Effector memory CD8-positive, alpha-beta T cell (primary cell): ENCODE measurements around the gene PHLDB1.
"Not testable (repeated sequence)": the region's sequence is repeated elsewhere in the genome, so short reads cannot be mapped to it uniquely, and the experiment has no call there.

Experiments used
- ATAC-seq: fragments of 150-1000 bp; cut with Tn5 transposase; replicated peaks from 2 replicates; pipeline ENCODE4 v1.10.0; 2021; ENCODE audit warnings: mild to moderate bottlenecking, moderate library complexity
- DNase-seq, 3 experiments: peaks; one replicate each; pipeline ENCODE4 v3.0.0; 2021
- H3K27ac Mint-ChIP-seq, 2 donors: one replicate each; pipeline ENCODE4 v1.8.0; 2022; ENCODE audit warnings: mild to moderate bottlenecking in 2 of 2, mixed read lengths in 2 of 2, moderate library complexity in 2 of 2
- H3K27me3 Mint-ChIP-seq, 2 donors: one replicate each; pipeline ENCODE4 v1.8.0; 2022; ENCODE audit warnings: mixed read lengths in 2 of 2
- H3K36me3 Mint-ChIP-seq: one replicate; pipeline ENCODE4 v1.8.0; 2022; ENCODE audit warnings: mild to moderate bottlenecking, moderate library complexity, mixed read lengths; ENCODE audit not compliant: insufficient read depth
- H3K4me1 Mint-ChIP-seq, 2 donors: one replicate each; pipeline ENCODE4 v1.8.0; 2022; ENCODE audit warnings: low read depth in 2 of 2, mixed read lengths in 2 of 2
- H3K4me3 Mint-ChIP-seq, 2 donors: one replicate each; pipeline ENCODE4 v1.8.0; 2022; ENCODE audit warnings: mild to moderate bottlenecking in 2 of 2, mixed read lengths in 2 of 2, moderate library complexity in 2 of 2
- H3K9me3 Mint-ChIP-seq, 2 donors: one replicate each; pipeline ENCODE4 v1.8.0; 2022; ENCODE audit warnings: mixed read lengths in 2 of 2

Gene PHLDB1

GRCh38 chr11:118609380-118610224 is 2.2 kb downstream of the PHLDB1 start:
- peaks cover 0 to 9% of the 10 kb centered on the region in 2 donors for H3K27me3 Mint-ChIP-seq
- H3K27ac Mint-ChIP-seq, result peak overlapping the region; percentile 84 to 88
- no peaks in the 10 kb centered on the region for H3K9me3 Mint-ChIP-seq
- H3K4me1 Mint-ChIP-seq, result peaks cover 22 to 31% of the 10 kb centered on the region in 2 donors
- peaks cover 20% of the 10 kb centered on the region for H3K36me3 Mint-ChIP-seq
- H3K4me3 Mint-ChIP-seq, result peak overlapping the region; percentile 72 to 89
- DNase-seq, result peak; percentile 13 to 33 (median 19)
- peak; percentile 6 for ATAC-seq

GRCh38 chr11:118610225-118610772 is 2.9 kb downstream of the PHLDB1 start:
- Mint-ChIP-seq H3K4me1 (peaks cover 22 to 31% of the 10 kb centered on the region in 2 donors), H3K36me3 (peaks cover 20% of the 10 kb centered on the region), H3K9me3 (no peaks in the 10 kb centered on the region), H3K27ac (peak overlapping the region; percentile 79 to 84), H3K27me3 (peaks cover 0 to 9% of the 10 kb centered on the region in 2 donors), H3K4me3 (peak overlapping the region; percentile 72 to 89)
- DNase-seq, result peak in 1 of 3 experiments; percentile 3
- no peak for ATAC-seq

- DNase-seq (peak; percentile 86 to 89 (median 87)), ATAC-seq (peak; percentile 54)
- Mint-ChIP-seq H3K27me3 (peaks cover 0 to 9% of the 10 kb centered on the region in 2 donors), H3K27ac (peak overlapping the region; percentile 35 to 84), H3K36me3 (peaks cover 20% of the 10 kb centered on the region), H3K9me3 (no peaks in the 10 kb centered on the region), H3K4me3 (peak overlapping the region; percentile 72 to 89), H3K4me1 (peaks cover 22 to 31% of the 10 kb centered on the region in 2 donors)
These were observed 3.5 kb downstream of the PHLDB1 start for GRCh38 chr11:118610773-118611432.

- Mint-ChIP-seq H3K27ac (peak overlapping the region in 1 of 2 donors; percentile 35), H3K36me3 (peaks cover 20% of the 10 kb centered on the region), H3K4me1 (peaks cover 22 to 30% of the 10 kb centered on the region in 2 donors), H3K4me3 (peak overlapping the region; percentile 72 to 73)
- not testable (repeated sequence) for H3K27me3 Mint-ChIP-seq, DNase-seq, H3K9me3 Mint-ChIP-seq, ATAC-seq
These were observed 4.0 kb downstream of the PHLDB1 start for GRCh38 chr11:118611433-118611795.

GRCh38 chr11:118612378-118612777 is 5.0 kb downstream of the PHLDB1 start:
- no peak for ATAC-seq
- Mint-ChIP-seq H3K4me3 (no peak overlapping the region), H3K27ac (no peak overlapping the region), H3K27me3 (peaks cover 0 to 9% of the 10 kb centered on the region in 2 donors), H3K36me3 (peaks cover 17% of the 10 kb centered on the region), H3K4me1 (peaks cover 18 to 24% of the 10 kb centered on the region in 2 donors), H3K9me3 (no peaks in the 10 kb centered on the region)
- no peak for DNase-seq

GRCh38 chr11:118614511-118614910 is 7.1 kb downstream of the PHLDB1 start:
- H3K27ac Mint-ChIP-seq, result no peak overlapping the region
- ATAC-seq (no peak), DNase-seq (no peak)
- H3K9me3 Mint-ChIP-seq, result no peaks in the 10 kb centered on the region
- H3K4me3 Mint-ChIP-seq, result no peak overlapping the region
- H3K36me3 Mint-ChIP-seq, result peaks cover 9% of the 10 kb centered on the region
- H3K4me1 Mint-ChIP-seq, result peaks cover 8 to 13% of the 10 kb centered on the region in 2 donors
- H3K27me3 Mint-ChIP-seq, result peaks cover 0 to 2% of the 10 kb centered on the region in 2 donors

GRCh38 chr11:118615282-118615975 is 8.0 kb downstream of the PHLDB1 start:
- Mint-ChIP-seq H3K9me3 (no peaks in the 10 kb centered on the region), H3K4me3 (no peak overlapping the region), H3K36me3 (no peaks in the 10 kb centered on the region), H3K27ac (no peak overlapping the region), H3K27me3 (peaks cover 2 to 7% of the 10 kb centered on the region in 2 donors), H3K4me1 (peaks cover 3 to 5% of the 10 kb centered on the region in 2 donors)
- ATAC-seq (no peak), DNase-seq (no peak)

GRCh38 chr11:118615976-118616371 is 8.6 kb downstream of the PHLDB1 start:
- no peak for ATAC-seq
- peaks cover 7 to 13% of the 10 kb centered on the region in 2 donors for H3K27me3 Mint-ChIP-seq

GRCh38 chr11:118618115-118618990 is 10.9 kb downstream of the PHLDB1 start:
- H3K36me3 Mint-ChIP-seq, result no peaks in the 10 kb centered on the region
- no peak overlapping the region for H3K27ac Mint-ChIP-seq
- H3K9me3 Mint-ChIP-seq, result no peaks in the 10 kb centered on the region
- no peak overlapping the region for H3K4me3 Mint-ChIP-seq
- DNase-seq (no peak), ATAC-seq (no peak)
- peaks cover 16 to 28% of the 10 kb centered on the region in 2 donors for H3K27me3 Mint-ChIP-seq
- H3K4me1 Mint-ChIP-seq, result peaks cover 4 to 5% of the 10 kb centered on the region in 2 donors

More at GRCh38 chr11:118615976-118616371, 8.6 kb downstream of the PHLDB1 start:
- Mint-ChIP-seq H3K4me3 (no peak overlapping the region), H3K9me3 (no peaks in the 10 kb centered on the region), H3K27ac (no peak overlapping the region), H3K4me1 (peaks cover 6 to 7% of the 10 kb centered on the region in 2 donors), H3K36me3 (no peaks in the 10 kb centered on the region)
- no peak for DNase-seq

- no peaks in the 10 kb centered on the region for H3K36me3 Mint-ChIP-seq
- H3K27me3 Mint-ChIP-seq, result peaks cover 16 to 28% of the 10 kb centered on the region in 2 donors
- H3K9me3 Mint-ChIP-seq, result no peaks in the 10 kb centered on the region
- no peak for DNase-seq
- no peak overlapping the region for H3K27ac Mint-ChIP-seq
- ATAC-seq, result no peak
- peaks cover 4 to 5% of the 10 kb centered on the region in 2 donors for H3K4me1 Mint-ChIP-seq
- H3K4me3 Mint-ChIP-seq, result no peak overlapping the region
These were observed 11.6 kb downstream of the PHLDB1 start for GRCh38 chr11:118618991-118619375.

GRCh38 chr11:118619444-118620197 is 12.2 kb downstream of the PHLDB1 start:
- DNase-seq, result no peak
- no peak overlapping the region for H3K4me3 Mint-ChIP-seq
- peaks cover 16 to 28% of the 10 kb centered on the region in 2 donors for H3K27me3 Mint-ChIP-seq
- no peaks in the 10 kb centered on the region for H3K36me3 Mint-ChIP-seq
- H3K9me3 Mint-ChIP-seq, result no peaks in the 10 kb centered on the region
- no peak for ATAC-seq
- H3K4me1 Mint-ChIP-seq, result peaks cover 4 to 5% of the 10 kb centered on the region in 2 donors
- no peak overlapping the region for H3K27ac Mint-ChIP-seq
